Right atrium auricular region (tissue), 2 donors: ENCODE results near the gene QPCT. TPM values are rescaled to one million over a fixed set of nuclear protein-coding genes. Genes with fewer than 3 reads are reported as not detected.

Experiments
- DNase-seq: peaks from one replicate; pipeline ENCODE4 v3.0.0-alpha.2; 2019; ENCODE audit warnings: low spot score
- H3K27ac ChIP-seq, 2 donors: fragments of 200-600 bp; sonication (generic); 1 replicate in 1 of 2; 2 replicates in 1 of 2; pipeline ENCODE4 v1.5.1; 2016 to 2019
- H3K27me3 ChIP-seq, 2 donors: fragments of 200-600 bp; sonication (generic); one replicate each; pipeline versions ENCODE4 v1.5.1 to v1.6.0; 2017 to 2019
- H3K36me3 ChIP-seq: fragments of 200-600 bp; sonication (generic); one replicate; pipeline ENCODE4 v1.5.1; 2016
- H3K4me1 ChIP-seq, 2 donors: fragments of 200-600 bp; sonication (generic); one replicate each; pipeline versions ENCODE4 v1.5.1 to v1.6.0; 2017 to 2019
- H3K4me3 ChIP-seq, 2 donors: fragments of 200-600 bp; sonication (generic); 1 replicate in 1 of 2; 2 replicates in 1 of 2; pipeline ENCODE4 v1.5.1; 2017 to 2019; ENCODE audit warnings: mild to moderate bottlenecking in 1 of 2, moderate library complexity in 1 of 2
- H3K9me3 ChIP-seq, 2 donors: fragments of 200-600 bp; sonication (generic); one replicate each; pipeline ENCODE4 v1.5.1; 2019
- CTCF ChIP-seq, 2 donors: fragments of 200-600 bp; sonication (generic); IDR thresholded peaks; one replicate each; pipeline ENCODE4 v1.5.1; 2019; ENCODE audit warnings: antibody characterized with exemption in 2 of 2
- total RNA-seq, 2 donors: library from RNA; depleted of rRNA; stranded (reverse); fragments of >200 nt; gene quantifications; one replicate each; pipeline ENCODE4 v1.1.0, GENCODE V29; 2016

Gene QPCT
- total RNA-seq, 2 donors from 2014 or later = 1.1 to 10.1 TPM

GRCh38 chr2:37301408-37301807, 43.0 kb upstream of the QPCT start:
- no peak overlapping the region for H3K4me3 ChIP-seq
- no peak overlapping the region for H3K27ac ChIP-seq
- no peak for TF ChIP-seq CTCF (IDR thresholded peaks at IDR 0.05)
- H3K27me3 ChIP-seq = no peaks in the 10 kb centered on the region
- no peaks in the 10 kb centered on the region for H3K9me3 ChIP-seq
- H3K36me3 ChIP-seq = no peaks in the 10 kb centered on the region
- DNase-seq = no peak
- H3K4me1 ChIP-seq = peaks cover 0 to 6% of the 10 kb centered on the region in 2 donors

- DNase-seq = no peak
- no peaks in the 10 kb centered on the region for H3K9me3 ChIP-seq
- H3K36me3 ChIP-seq = no peaks in the 10 kb centered on the region
- TF ChIP-seq CTCF (IDR thresholded peaks at IDR 0.05) = no peak
- peaks cover 0 to 6% of the 10 kb centered on the region in 2 donors for H3K4me1 ChIP-seq
- no peak overlapping the region for H3K27ac ChIP-seq
- H3K27me3 ChIP-seq = no peaks in the 10 kb centered on the region
- no peak overlapping the region for H3K4me3 ChIP-seq
Measured at GRCh38 chr2:37302701-37303252, 41.7 kb upstream of the QPCT start.

- H3K4me3 ChIP-seq = no peak overlapping the region
- no peaks in the 10 kb centered on the region for H3K27me3 ChIP-seq
- H3K36me3 ChIP-seq = no peaks in the 10 kb centered on the region
- peaks cover 0 to 13% of the 10 kb centered on the region in 2 donors for H3K4me1 ChIP-seq
- no peak overlapping the region for H3K27ac ChIP-seq
- H3K9me3 ChIP-seq = no peaks in the 10 kb centered on the region
- TF ChIP-seq CTCF (IDR thresholded peaks at IDR 0.05) = no peak
- no peak for DNase-seq
Measured at GRCh38 chr2:37306024-37306423, 38.4 kb upstream of the QPCT start.

GRCh38 chr2:37307500-37307899, 36.9 kb upstream of the QPCT start:
- no peak overlapping the region for H3K4me3 ChIP-seq
- H3K4me1 ChIP-seq = peaks cover 0 to 21% of the 10 kb centered on the region in 2 donors
- TF ChIP-seq CTCF (IDR thresholded peaks at IDR 0.05) = no peak
- no peaks in the 10 kb centered on the region for H3K27me3 ChIP-seq
- DNase-seq = no peak
- no peaks in the 10 kb centered on the region for H3K9me3 ChIP-seq
- H3K36me3 ChIP-seq = no peaks in the 10 kb centered on the region
- H3K27ac ChIP-seq = no peak overlapping the region

- H3K4me1 ChIP-seq = peaks cover 0 to 36% of the 10 kb centered on the region in 2 donors
- H3K9me3 ChIP-seq = no peaks in the 10 kb centered on the region
- no peak overlapping the region for H3K27ac ChIP-seq
- no peak for DNase-seq
- no peaks in the 10 kb centered on the region for H3K36me3 ChIP-seq
- H3K4me3 ChIP-seq = no peak overlapping the region
- H3K27me3 ChIP-seq = no peaks in the 10 kb centered on the region
- TF ChIP-seq CTCF (IDR thresholded peaks at IDR 0.05) = no peak
Measured at GRCh38 chr2:37315364-37315763, 29.1 kb upstream of the QPCT start.

- Histone ChIP-seq H3K4me3 (no peak overlapping the region), H3K36me3 (no peaks in the 10 kb centered on the region), H3K4me1 (peaks cover 0 to 28% of the 10 kb centered on the region in 2 donors), H3K27ac (no peak overlapping the region), H3K9me3 (no peaks in the 10 kb centered on the region), H3K27me3 (no peaks in the 10 kb centered on the region)
- TF ChIP-seq CTCF (IDR thresholded peaks at IDR 0.05) = no peak
- DNase-seq = no peak
Measured at GRCh38 chr2:37316181-37316580, 28.2 kb upstream of the QPCT start.
